Ovary (tissue), 9 donors: Measurements from ENCODE around the gene TUBB1. TPM values are rescaled to one million over a fixed set of nuclear protein-coding genes. Genes with fewer than 3 reads are reported as not detected.
"Not testable (repeated sequence)": the region's sequence is repeated elsewhere in the genome, so short reads cannot be mapped to it uniquely, and the experiment has no call there.

Source experiments
- DNase-seq, 5 donors: peaks; one replicate each; pipeline ENCODE4 v3.0.0-alpha.2; 2019 to 2020
- H3K27ac ChIP-seq, 2 donors: fragments of 200-600 bp; one replicate each; pipeline versions ENCODE4 v1.5.1 to v1.8.0; 2019 to 2022
- H3K27me3 ChIP-seq: fragments of 200-600 bp; one replicate; pipeline ENCODE4 v1.8.0; 2022
- H3K36me3 ChIP-seq: fragments of 200-600 bp; sonication (generic); one replicate; pipeline ENCODE4 v1.5.1; 2019
- H3K4me1 ChIP-seq: one replicate; pipeline ENCODE4 v1.8.1; 2013; ENCODE audit warnings: mild to moderate bottlenecking, moderate library complexity; ENCODE audit not compliant: insufficient read depth
- H3K4me3 ChIP-seq: fragments of 200-600 bp; sonication (generic); one replicate; pipeline ENCODE4 v1.5.1; 2017
- H3K9me3 ChIP-seq, 2 donors: fragments of 200-600 bp in 1 of 2; sonication (generic) in 1 of 2; one replicate each; pipeline versions ENCODE4 v1.5.1 to v1.8.1; 2013 to 2019; ENCODE audit warnings: mild to moderate bottlenecking in 1 of 2, moderate library complexity in 1 of 2
- CTCF ChIP-seq, 3 donors: fragments of 450-650 bp in 2 of 3; fragments of 200-600 bp in 1 of 3; IDR thresholded peaks; one replicate each; pipeline versions ENCODE4 v1.5.1 to v1.8.0; 2016 to 2022; ENCODE audit warnings: antibody characterized with exemption in 3 of 3, mild to moderate bottlenecking in 1 of 3
- EP300 ChIP-seq: sonication (generic); formaldehyde crosslinking; IDR thresholded peaks from one replicate; pipeline ENCODE4 v1.6.1; 2017; ENCODE audit warnings: antibody characterized with exemption
- POLR2A ChIP-seq: fragments of 450-650 bp; IDR thresholded peaks from one replicate; pipeline ENCODE4 v1.6.1; 2017; ENCODE audit warnings: antibody characterized with exemption, mild to moderate bottlenecking, moderate library complexity
- WGBS, 3 donors: extraction: QIAGEN DNeasy Blood & Tissue Kit in 1 of 3; methylation state at CpG; one replicate each; pipeline versions ENCODE4 v1.1.5 to v1.1.7; 2013 to 2017; 5-methylcytosine and 5-hydroxymethylcytosine counted together
- intact Hi-C, 4 donors: fragments of 100-400 bp; cut with DNase I; formaldehyde crosslinking; loops; one replicate each; pipeline versions ENCODE4 v1.11.0 to v1.15.1; 2022 to 2023
- polyA plus RNA-seq, 2 donors: library from polyadenylated mRNA; stranded (reverse); fragments of 200-250 nt in 1 of 2; fragments of 350-450 nt in 1 of 2; fragmentation: Illumina TruSeq in 1 of 2; extraction: RNeasy Lipid Tissue Mini Kit (QIAGEN cat#74804) in 1 of 2; gene quantifications; one replicate each; pipeline ENCODE4 v1.2.3, GENCODE V29; 2013 to 2014
- total RNA-seq, 7 donors: library from RNA; depleted of rRNA in 2 of 7; stranded (reverse); fragments of >200 nt in 2 of 7; fragmentation: NEBNext Ultra II Directional in 3 of 7; extraction: Animal tissue kit (Norgen Biotek cat#: 25700) in 3 of 7; gene quantifications; one replicate each; pipeline versions ENCODE4 v1.1.0 to v1.2.4, GENCODE V29; 2016 to 2023
- donor health status: DM: no; HTN: no; CAD: no; lungs with moderate emphysema.
- donor health status: DM: no; HTN: no; CAD: no.
- donor health status: Bipolar disorder and iron deficiency.
- donor health status: DM: yes; HTN: yes; CAD: no.
- donor health status: DM: no; HTN: no; CAD: no.
- donor health status: DM: yes; HTN: yes; CAD: no.

Gene TUBB1
- total and polyA plus RNA-seq, 9 donors, result 0.02 to 0.17 (median 0.12) TPM; not detected in 2

- no peak for DNase-seq
- H3K9me3 ChIP-seq, result no peaks in the 10 kb centered on the region
- peaks cover 6% of the 10 kb centered on the region for H3K4me1 ChIP-seq
- H3K36me3 ChIP-seq, result no peaks in the 10 kb centered on the region
- TF ChIP-seq EP300 (no peak), CTCF (IDR thresholded peaks at IDR 0.05) (no peak), POLR2A (no peak)
- 73 to 87% (median 77%) methylated on average over 2 of the region's 2 CpGs for WGBS, 3 donors
- H3K27ac ChIP-seq, result no peak overlapping the region
- intact Hi-C loops, result loop anchor here in 1 of 4 donors (2.0 to 5.0 kb wide), 2 partner anchors 53 to 141 kb away; partner anchors contain the start of gene NELFCD
- H3K27me3 ChIP-seq, result no peaks in the 10 kb centered on the region
- no peak overlapping the region for H3K4me3 ChIP-seq
Observed at GRCh38 chr20:59033616-59034165, 14.5 kb downstream of the TUBB1 start.

- no peak for DNase-seq
- no peaks in the 10 kb centered on the region for H3K27me3 ChIP-seq
- no peaks in the 10 kb centered on the region for H3K36me3 ChIP-seq
- intact Hi-C loops, result no loop called here
- TF ChIP-seq POLR2A, result no peak
- TF ChIP-seq CTCF (IDR thresholded peaks at IDR 0.05), result no peak
- no peaks in the 10 kb centered on the region for H3K9me3 ChIP-seq
- 94 to 97% (median 96%) methylated on average over 3 of the region's 3 CpGs for WGBS, 3 donors
- H3K4me3 ChIP-seq, result no peak overlapping the region
- peaks cover 4% of the 10 kb centered on the region for H3K4me1 ChIP-seq
- no peak overlapping the region for H3K27ac ChIP-seq
Observed at GRCh38 chr20:59035381-59035780, 16.2 kb downstream of the TUBB1 start.

- WGBS, 3 donors, result 91 to 93% (median 92%) methylated on average over 12 of the region's 12 CpGs
- H3K27me3 ChIP-seq, result no peaks in the 10 kb centered on the region
- TF ChIP-seq POLR2A, result no peak
- no peak for TF ChIP-seq EP300
- no peaks in the 10 kb centered on the region for H3K9me3 ChIP-seq
- DNase-seq, result no peak
- no peak overlapping the region for H3K27ac ChIP-seq
- H3K4me3 ChIP-seq, result no peak overlapping the region
- intact Hi-C loops, result no loop called here
- peaks cover 5% of the 10 kb centered on the region for H3K4me1 ChIP-seq
- no peaks in the 10 kb centered on the region for H3K36me3 ChIP-seq
Observed at GRCh38 chr20:59037386-59037785, 18.2 kb downstream of the TUBB1 start.

GRCh38 chr20:59039233-59039632 is 20.0 kb downstream of the TUBB1 start:
- Histone ChIP-seq H3K36me3 (no peaks in the 10 kb centered on the region), H3K27me3 (no peaks in the 10 kb centered on the region), H3K4me1 (peaks cover 8% of the 10 kb centered on the region), H3K27ac (no peak overlapping the region), H3K9me3 (no peaks in the 10 kb centered on the region), H3K4me3 (no peak overlapping the region)
- no peak for TF ChIP-seq POLR2A
- TF ChIP-seq CTCF (IDR thresholded peaks at IDR 0.05), result no peak
- no peak for TF ChIP-seq EP300
- DNase-seq, result no peak
- intact Hi-C loops, result no loop called here
- WGBS, 3 donors, result 80 to 86% (median 81%) methylated on average over 1 of the region's 1 CpG

- Histone ChIP-seq H3K4me3 (no peak overlapping the region), H3K4me1 (peaks cover 8% of the 10 kb centered on the region), H3K9me3 (no peaks in the 10 kb centered on the region), H3K27ac (no peak overlapping the region), H3K27me3 (no peaks in the 10 kb centered on the region), H3K36me3 (no peaks in the 10 kb centered on the region)
- 86 to 91% (median 86%) methylated on average over 5 of the region's 5 CpGs for WGBS, 3 donors
- no peak for DNase-seq
- TF ChIP-seq EP300, result no peak
- no peak for TF ChIP-seq POLR2A
- TF ChIP-seq CTCF (IDR thresholded peaks at IDR 0.05), result no peak
- intact Hi-C loops, result loop anchor here in 2 of 4 donors (5.0 to 10.0 kb wide), 3 partner anchors 63 to 166 kb away; no protein-coding TSS in a partner anchor
Observed at GRCh38 chr20:59040667-59041066, 21.4 kb downstream of the TUBB1 start.

GRCh38 chr20:59041487-59041886 is 22.3 kb downstream of the TUBB1 start:
- H3K9me3 ChIP-seq, H3K4me3 ChIP-seq, DNase-seq, H3K36me3 ChIP-seq, H3K4me1 ChIP-seq, H3K27ac ChIP-seq, H3K27me3 ChIP-seq: not testable (repeated sequence)
- WGBS, 3 donors, result 89 to 91% (median 90%) methylated on average over 16 of the region's 16 CpGs
- intact Hi-C loops, result loop anchor here in 2 of 4 donors (5.0 to 10.0 kb wide), 3 partner anchors 64 to 167 kb away; no protein-coding TSS in a partner anchor
